NK-92 (cell line): Measurements from ENCODE around the gene POLL.

Source experiments
- DNase-seq: peaks from one replicate; lab custom pipeline; 2025; ENCODE audit not compliant: unreplicated experiment; lab: John Stamatoyannopoulos, UW

POLL gene

DNA sequence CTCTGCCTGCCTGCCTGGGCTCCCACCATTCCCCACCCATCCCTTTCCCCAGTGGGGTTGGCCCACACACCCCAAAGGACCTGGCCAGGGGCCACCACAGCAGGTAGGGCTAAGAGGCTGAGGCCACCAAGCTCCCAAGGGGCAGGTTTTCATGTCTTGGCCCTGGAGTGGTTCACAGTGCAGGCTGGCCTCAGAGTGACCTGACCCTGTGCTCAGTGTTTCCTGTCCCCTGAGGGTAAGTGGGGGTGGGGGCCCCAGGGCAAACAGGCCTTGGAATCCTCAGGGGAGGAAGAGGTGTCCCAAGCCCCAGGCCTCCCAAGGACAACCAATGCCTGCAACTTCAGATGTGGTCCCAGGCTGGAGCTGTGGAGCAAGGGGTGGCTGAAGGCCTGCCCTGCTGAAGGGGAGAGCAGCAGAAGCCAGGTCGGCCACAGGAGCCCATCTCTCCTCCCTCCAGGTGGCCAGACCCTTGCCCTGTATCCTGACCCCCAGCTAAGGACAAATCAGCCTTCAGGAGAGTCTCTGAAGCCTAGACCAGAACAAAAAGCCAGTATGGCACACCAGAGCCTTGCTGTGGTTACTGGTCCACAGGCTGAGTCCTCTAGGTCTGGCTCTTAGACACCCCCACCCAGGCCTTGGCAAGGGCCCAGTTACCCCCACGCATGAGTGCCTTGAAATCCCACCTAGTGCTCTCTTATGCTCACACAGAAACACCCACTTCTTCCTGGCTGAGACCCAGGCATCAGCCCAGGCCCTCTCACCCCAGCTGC, 27.6 kb downstream of the POLL start:
- no peak for DNase-seq

DNA sequence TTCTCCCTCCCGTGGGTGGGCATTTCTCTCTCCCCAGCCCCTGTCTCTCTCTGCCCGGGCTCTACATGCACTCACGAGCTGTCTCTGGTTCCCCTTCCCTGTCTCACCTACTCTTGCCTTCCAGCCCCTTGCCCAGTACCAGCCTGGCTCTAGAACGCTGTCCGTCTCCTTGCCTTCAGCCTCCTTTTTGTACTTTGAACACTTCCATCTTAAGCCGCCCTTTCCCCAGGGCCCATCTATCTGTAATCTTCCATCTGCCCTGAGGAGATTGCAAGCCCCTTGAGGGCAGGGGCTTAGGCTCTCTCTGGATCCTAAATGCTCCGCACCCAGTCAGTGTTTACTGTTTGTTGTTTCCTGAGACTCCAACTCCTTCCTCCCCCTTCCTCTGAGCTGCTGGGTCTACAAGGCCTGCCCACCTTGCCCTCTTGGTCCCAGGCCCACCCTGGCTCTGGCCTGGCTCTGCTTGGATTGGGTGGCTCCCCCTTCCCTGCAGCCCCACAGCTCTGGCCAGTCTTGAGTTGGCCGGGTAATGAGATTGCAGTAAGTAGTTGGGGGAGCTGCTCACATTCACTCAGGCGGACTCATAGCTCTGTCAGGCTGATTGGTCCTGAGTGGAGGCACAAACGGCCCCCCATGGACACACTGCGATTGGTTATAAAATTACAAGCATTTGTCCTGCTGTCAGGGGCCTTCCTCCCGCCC, 28.3 kb downstream of the POLL start:
- no peak for DNase-seq

DNA sequence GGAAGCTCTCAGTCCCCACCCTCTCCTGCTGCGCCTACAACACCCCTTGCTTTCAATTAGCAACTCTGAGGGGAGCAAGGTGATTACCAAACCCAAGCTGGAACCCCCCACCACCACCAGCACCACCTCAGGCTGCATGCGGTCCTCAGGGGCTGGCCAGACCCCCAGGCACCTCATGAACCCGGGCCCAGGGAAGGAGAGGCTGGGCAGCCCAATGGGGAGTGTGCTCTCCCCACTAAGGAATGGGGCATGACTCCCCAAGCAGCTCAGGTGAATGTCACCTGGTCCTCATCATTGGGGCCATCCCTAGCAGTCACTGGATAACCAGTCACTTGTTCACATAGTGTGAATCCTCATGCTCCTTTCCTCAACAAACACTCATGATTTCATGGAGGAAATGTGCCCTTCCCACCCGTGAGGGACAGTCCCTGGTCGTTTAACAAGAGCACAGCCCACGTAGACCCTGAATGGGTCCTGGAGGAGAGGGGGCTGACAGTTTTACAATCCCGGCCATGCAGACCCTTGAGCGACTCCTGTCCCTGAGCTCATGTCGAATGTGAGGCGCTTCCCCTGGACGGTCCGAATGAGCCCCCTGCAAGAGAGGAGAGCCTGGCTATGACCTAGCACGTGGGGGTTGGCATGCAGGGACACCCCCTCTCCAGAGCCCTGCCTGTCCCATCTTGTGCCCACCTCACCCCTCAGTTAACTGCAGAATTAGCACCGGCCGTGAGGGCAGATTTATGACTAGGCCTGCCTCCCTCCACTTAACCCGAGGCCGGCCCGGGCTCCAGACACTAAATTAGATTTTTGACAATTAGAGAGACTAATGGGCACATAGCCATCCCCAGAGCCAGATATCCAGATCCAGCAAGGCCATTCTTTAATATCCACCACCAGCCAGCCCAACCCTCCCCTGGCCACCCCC, 29.1 kb downstream of the POLL start:
- DNase-seq = no peak

DNA sequence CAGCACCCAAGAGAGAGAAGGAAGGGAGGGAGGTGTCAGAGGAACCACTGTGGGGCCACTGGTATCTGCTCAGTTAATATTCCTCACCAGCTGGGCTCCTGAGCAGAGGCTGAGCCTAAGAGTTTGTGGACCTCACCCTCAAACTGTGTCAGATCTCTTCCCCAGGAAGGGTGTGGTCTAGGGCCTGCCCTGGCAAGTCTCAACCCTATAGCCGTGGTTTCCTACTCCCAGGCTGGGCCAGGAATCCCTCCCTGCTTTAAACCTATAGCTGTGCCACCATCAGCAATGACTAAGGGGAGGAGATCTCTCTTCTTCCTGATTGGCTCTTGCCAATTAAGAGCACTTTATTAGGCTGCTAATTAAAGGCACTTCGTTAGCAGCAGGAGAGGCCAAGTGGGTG, 29.9 kb downstream of the POLL start:
- DNase-seq = no peak

DNA sequence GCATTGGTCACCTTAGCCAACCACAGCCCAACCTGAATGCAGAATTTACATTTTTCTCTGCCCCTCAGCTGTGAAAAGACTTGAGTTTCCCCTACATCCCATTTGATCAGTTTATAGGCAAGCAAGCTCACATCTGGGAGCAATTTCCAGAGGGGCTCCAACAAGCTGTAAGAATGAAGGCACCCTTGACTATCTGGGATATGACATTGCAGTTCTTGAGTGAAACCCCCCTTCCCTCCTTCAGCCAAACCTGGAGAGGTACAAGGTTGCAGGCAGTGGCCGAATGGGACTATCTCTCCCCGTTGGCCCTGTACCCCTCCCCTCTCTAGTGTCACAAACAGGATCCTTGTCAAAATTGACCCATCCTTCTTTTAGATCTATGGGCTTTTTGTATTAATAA, 30.5 kb downstream of the POLL start:
- no peak for DNase-seq

DNA sequence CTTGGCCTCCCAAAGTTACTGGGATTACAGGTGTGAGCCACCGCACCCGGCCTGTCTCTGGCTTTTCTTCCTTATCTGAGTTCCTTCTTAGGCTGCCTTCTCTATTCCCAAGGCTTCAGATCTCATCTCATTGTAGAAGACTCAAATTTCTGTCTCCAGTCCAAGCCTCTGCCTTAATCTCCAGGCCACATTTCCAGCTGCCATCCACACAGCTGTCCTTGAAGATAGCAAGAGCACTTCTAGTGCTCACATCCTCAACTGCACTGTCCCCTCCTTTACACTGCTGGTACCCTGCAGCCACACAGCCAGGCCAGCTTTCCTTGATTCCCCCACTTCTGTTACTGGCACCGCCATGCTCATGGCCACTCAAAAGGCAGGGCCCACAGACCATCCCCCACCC, 35.6 kb downstream of the POLL start:
- DNase-seq = no peak

DNA sequence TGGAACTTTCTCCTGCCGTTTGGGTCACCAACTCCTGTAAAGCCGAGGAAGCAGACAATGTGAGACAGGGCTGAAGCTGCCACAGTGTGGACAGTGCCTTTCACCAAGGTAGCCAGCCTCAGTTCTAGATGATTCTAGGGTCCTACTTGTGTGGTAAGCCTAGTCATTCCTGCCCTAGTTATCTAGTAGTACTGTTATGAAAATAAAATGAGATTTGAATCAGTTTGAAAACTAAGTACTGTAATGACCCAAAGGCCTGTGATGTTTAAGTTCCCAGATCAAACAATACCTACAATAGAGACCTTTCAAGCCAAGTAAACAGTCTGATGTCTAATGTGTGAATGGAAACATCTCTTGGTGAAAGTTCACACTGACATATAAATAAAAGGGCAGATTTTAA, 37.1 kb downstream of the POLL start:
- DNase-seq = no peak

DNA sequence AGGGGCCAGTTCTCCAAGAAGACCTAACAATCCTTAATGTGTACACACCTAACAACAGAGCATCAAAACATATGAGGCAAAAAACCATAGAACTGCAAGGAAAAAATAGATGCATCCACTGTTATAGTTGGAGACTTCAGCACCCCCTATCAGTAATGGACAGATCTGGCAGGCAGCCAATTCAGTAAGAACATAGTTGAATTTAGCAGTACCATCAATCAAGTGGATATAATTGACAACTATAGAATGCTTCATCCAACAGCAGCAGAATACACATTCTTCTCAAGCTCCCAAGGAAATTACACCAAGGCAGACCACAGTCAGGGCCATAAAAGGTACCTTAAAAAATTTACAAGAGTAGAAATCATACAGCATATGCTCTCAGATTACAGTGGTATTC, 42.2 kb downstream of the POLL start:
- no peak for DNase-seq

DNA sequence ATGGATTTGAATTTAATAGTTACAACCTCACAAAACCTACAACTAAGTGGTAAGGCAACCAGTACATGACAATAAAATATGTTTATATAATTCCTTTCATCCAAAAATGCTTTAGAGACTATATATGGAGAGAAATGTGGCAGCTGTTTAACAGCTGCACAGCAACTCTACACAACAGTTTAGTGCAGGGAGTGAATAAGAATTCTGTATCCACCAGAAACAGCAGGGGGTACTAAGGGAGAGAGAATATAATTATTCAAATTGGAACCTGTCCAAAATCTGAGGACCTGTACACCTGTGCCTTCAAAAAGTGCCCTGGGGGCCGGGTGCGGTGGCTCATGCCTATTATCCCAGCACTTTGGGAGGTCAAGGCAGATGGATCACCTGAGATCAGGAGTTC, 49.6 kb downstream of the POLL start:
- DNase-seq = no peak

DNA sequence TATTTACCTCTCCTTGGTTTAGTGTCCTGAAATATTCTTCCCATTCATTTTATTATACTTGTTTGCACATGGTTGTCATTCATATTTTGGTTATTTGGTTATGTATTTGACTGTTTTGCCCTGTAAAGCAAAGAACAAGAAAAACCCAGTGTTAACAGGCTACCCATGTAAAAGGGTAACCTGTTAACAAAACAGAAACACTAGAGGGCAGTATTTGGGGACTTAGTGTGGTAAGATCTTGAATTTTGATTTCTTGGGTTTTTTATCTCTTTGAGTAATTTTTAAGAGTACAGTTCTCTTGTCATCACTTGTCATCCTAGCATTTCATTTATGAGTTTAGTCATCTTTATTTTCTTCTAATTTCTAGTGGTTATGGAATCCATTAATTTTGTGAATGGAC, 51.3 kb downstream of the POLL start:
- DNase-seq = no peak

DNA sequence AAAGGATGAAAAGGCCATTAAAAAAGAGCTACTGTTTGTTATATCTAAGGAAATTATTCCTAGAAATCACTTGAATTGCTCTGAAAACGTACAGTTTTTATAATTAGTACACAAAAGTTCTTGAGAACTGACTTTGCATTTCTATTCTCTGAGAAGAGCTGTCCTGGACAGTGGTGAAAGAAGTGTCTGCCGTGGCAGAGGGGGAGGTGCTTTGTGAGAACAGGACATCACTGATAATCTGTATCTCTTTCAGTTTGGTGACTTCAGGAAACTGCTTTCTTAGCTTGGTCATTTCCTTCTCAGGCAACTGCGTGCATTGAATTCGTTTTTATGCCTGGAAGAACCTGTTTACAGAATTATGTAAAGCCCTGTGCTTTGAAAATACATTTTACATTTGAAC, 52.1 kb downstream of the POLL start:
- no peak for DNase-seq

DNA sequence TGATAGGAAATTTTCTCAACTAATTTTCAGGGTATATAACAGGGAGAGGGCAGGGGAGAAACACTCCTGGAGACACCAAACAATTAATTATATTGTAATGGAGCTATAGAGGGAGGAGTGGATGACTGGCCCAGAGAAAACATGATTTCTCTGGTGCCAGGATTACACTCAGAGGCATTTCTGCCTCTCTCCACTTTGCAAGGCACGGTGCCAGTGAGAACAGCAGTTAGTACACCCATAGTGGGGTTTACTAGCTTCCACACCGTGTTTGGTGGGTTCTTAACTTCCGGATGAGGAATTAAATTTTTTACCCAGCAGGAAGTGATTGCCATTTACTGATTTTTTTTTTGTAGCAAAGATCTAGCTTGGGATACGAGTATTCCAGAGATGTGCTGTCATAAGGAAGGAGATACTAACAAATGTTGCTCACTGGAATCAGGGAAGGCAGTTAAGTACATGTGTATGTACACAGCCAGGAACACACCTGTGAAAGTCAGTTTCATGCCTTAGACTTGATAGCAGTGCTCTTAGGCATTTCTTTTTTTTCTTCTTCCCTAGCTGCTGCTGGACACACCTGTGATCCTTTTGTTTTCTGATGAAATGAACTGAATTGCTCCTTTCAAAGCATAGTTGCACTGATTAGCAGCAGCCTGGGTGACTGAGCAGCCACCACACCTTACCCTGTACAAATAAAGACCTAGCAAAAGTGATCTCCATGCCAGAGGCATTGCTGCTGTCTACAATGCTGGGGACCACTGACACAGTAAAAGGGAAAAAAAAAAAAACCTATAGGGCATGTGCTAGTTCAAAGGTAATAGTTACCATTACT, 58.1 kb downstream of the POLL start:
- no peak for DNase-seq

DNA sequence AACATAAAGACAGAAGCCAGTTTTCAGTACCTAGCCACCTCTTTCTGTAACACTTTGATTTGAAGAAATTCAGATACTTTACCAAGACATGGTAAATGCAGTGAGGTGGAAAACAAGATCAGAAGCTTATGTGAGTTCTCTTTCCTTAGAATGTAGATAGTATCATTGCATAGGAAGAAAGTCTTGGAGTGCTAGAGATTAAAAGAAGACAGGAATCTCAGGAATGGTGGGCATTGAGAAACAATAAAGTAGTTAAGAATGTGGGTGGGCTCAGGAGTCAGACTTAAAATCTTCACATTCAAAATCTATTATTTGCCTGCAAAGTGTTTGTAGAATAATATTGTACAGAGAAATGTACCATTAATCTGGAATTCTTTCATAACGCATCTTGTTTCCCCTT, 58.9 kb downstream of the POLL start:
- DNase-seq = no peak
